BLaER1 treated with 17β-estradiol and CSF1 and Interleukin-3, amounts not matched to agents 10 nM and 100 nM (cell line): ENCODE measurements around the gene SORBS2.

ENCODE experiments used
- H3K27ac ChIP-seq, 11 experiments: shearing (Covaris generic); formaldehyde crosslinking; 2 replicates each; pipeline ENCODE4 v1.8.1; 2022
- H3K27me3 ChIP-seq, 11 experiments: shearing (Covaris generic); formaldehyde crosslinking; 2 replicates each; pipeline ENCODE4 v1.8.1; 2022
- H3K36me3 ChIP-seq, 11 experiments: shearing (Covaris generic); formaldehyde crosslinking; 2 replicates each; pipeline ENCODE4 v1.8.1; 2022
- H3K4me1 ChIP-seq, 10 experiments: shearing (Covaris generic); formaldehyde crosslinking; 2 replicates each; pipeline ENCODE4 v1.8.1; 2022
- H3K4me2 ChIP-seq, 11 experiments: shearing (Covaris generic); formaldehyde crosslinking; 2 replicates each; pipeline ENCODE4 v1.8.1; 2022
- H3K4me3 ChIP-seq, 10 experiments: shearing (Covaris generic); formaldehyde crosslinking; 2 replicates each; pipeline ENCODE4 v1.8.1; 2022
- H3K9ac ChIP-seq, 11 experiments: shearing (Covaris generic); formaldehyde crosslinking; 2 replicates each; pipeline ENCODE4 v1.8.1; 2022
- H3K9me3 ChIP-seq, 11 experiments: shearing (Covaris generic); formaldehyde crosslinking; replicated peaks in 1 of 11; 2 replicates each; pipeline ENCODE4 v1.8.1; 2022
- H4K20me1 ChIP-seq, 11 experiments: shearing (Covaris generic); formaldehyde crosslinking; 2 replicates each; pipeline ENCODE4 v1.8.1; 2022
- Cebpa-rat ChIP-seq, 11 experiments: shearing (Covaris generic); IDR thresholded peaks; 2 replicates each; pipeline ENCODE4 v1.8.1; 2022

The SORBS2 gene

GRCh38 chr4:185783574-185783973, 28.4 kb downstream of the SORBS2 start:
- TF ChIP-seq Cebpa-rat (IDR thresholded peaks at IDR 0.05), result no peak
- no peak overlapping the region for H3K4me2 ChIP-seq
- H3K27ac ChIP-seq, result no peak overlapping the region
- no peaks in the 10 kb centered on the region for H3K36me3 ChIP-seq
- no peaks in the 10 kb centered on the region for H4K20me1 ChIP-seq
- no peak overlapping the region for H3K4me3 ChIP-seq
- H3K4me1 ChIP-seq, result 0 out of 20 replicates have a peak, but pooled peaks cover 0 to 5% (median 0%) of the 10 kb centered on the region in 10 experiments
- H3K27me3 ChIP-seq, result no peaks in the 10 kb centered on the region
- peaks cover 0 to 6% (median 0%) of the 10 kb centered on the region in 11 experiments; a peak in 1 of 22 replicates for H3K9me3 ChIP-seq
- H3K9ac ChIP-seq, result no peak overlapping the region

GRCh38 chr4:185782523-185782922, 29.5 kb downstream of the SORBS2 start:
- H3K4me2 ChIP-seq, result no peak overlapping the region
- no peak overlapping the region for H3K27ac ChIP-seq
- H3K9ac ChIP-seq, result no peak overlapping the region
- H3K27me3 ChIP-seq, result no peaks in the 10 kb centered on the region
- no peak for TF ChIP-seq Cebpa-rat (IDR thresholded peaks at IDR 0.05)
- H3K4me1 ChIP-seq, result 0 out of 20 replicates have a peak, but pooled peaks cover 0 to 5% (median 0%) of the 10 kb centered on the region in 10 experiments
- H3K9me3 ChIP-seq, result peaks cover 0 to 6% (median 0%) of the 10 kb centered on the region in 11 experiments; a peak in 1 of 22 replicates
- no peaks in the 10 kb centered on the region for H3K36me3 ChIP-seq
- no peaks in the 10 kb centered on the region for H4K20me1 ChIP-seq
- H3K4me3 ChIP-seq, result no peak overlapping the region

- no peak overlapping the region for H3K27ac ChIP-seq
- 0 out of 20 replicates have a peak, but pooled peaks cover 0 to 5% (median 0%) of the 10 kb centered on the region in 10 experiments for H3K4me1 ChIP-seq
- no peak for TF ChIP-seq Cebpa-rat (IDR thresholded peaks at IDR 0.05)
- H3K4me3 ChIP-seq, result no peak overlapping the region
- no peaks in the 10 kb centered on the region for H4K20me1 ChIP-seq
- no peak overlapping the region for H3K4me2 ChIP-seq
- no peaks in the 10 kb centered on the region for H3K36me3 ChIP-seq
- no peak overlapping the region for H3K9ac ChIP-seq
- no peaks in the 10 kb centered on the region for H3K27me3 ChIP-seq
- peaks cover 0 to 6% (median 0%) of the 10 kb centered on the region in 11 experiments; a peak in 1 of 22 replicates for H3K9me3 ChIP-seq
Measured at GRCh38 chr4:185781555-185782215, 30.3 kb downstream of the SORBS2 start.

GRCh38 chr4:185780472-185780871, 31.5 kb downstream of the SORBS2 start:
- no peaks in the 10 kb centered on the region for H3K36me3 ChIP-seq
- peaks cover 3 to 14% (median 6%) of the 10 kb centered on the region in 10 experiments for H3K4me1 ChIP-seq
- H3K9ac ChIP-seq, result no peak overlapping the region
- H3K4me2 ChIP-seq, result no peak overlapping the region
- TF ChIP-seq Cebpa-rat (IDR thresholded peaks at IDR 0.05), result no peak
- H3K9me3 ChIP-seq, result peaks cover 0 to 6% (median 0%) of the 10 kb centered on the region in 11 experiments; a peak in 1 of 22 replicates
- H4K20me1 ChIP-seq, result no peaks in the 10 kb centered on the region
- H3K4me3 ChIP-seq, result no peak overlapping the region
- H3K27me3 ChIP-seq, result no peaks in the 10 kb centered on the region
- H3K27ac ChIP-seq, result no peak overlapping the region

- Histone ChIP-seq H3K4me1 (peaks cover 12 to 24% (median 15%) of the 10 kb centered on the region in 10 experiments), H3K9me3 (peaks cover 0 to 6% (median 0%) of the 10 kb centered on the region in 11 experiments; a peak in 1 of 22 replicates), H3K4me2 (no peak overlapping the region), H3K4me3 (no peak overlapping the region), H3K36me3 (no peaks in the 10 kb centered on the region), H3K27ac (no peak overlapping the region), H3K9ac (no peak overlapping the region), H3K27me3 (no peaks in the 10 kb centered on the region), H4K20me1 (no peaks in the 10 kb centered on the region)
- TF ChIP-seq Cebpa-rat (IDR thresholded peaks at IDR 0.05), result no peak
Measured at GRCh38 chr4:185779517-185779916, 32.5 kb downstream of the SORBS2 start.

DNA sequence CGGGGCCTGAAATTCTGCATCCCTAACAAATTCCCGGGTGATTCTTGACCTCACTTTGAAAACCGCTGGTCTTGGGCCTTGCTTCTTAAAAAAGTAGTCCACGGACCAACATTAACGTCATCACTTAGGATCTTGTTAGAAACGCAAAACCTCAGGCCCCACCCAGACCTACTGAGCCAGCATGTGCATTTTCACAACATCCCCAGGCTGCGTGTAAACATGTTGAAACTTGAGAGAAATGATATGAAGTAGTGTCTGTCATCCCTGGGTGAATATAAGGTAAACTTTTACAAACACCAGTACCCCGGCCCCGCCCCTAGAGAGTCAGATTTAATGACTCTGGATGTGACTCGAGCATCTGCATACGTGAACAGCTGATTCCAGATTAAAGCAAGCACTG, 33.7 kb downstream of the SORBS2 start:
- Histone ChIP-seq H3K4me3 (no peak overlapping the region), H3K4me2 (no peak overlapping the region), H3K36me3 (no peaks in the 10 kb centered on the region), H4K20me1 (no peaks in the 10 kb centered on the region), H3K9ac (no peak overlapping the region), H3K9me3 (peaks cover 0 to 6% (median 0%) of the 10 kb centered on the region in 11 experiments; a peak in 1 of 22 replicates), H3K27me3 (no peaks in the 10 kb centered on the region), H3K4me1 (peaks cover 24 to 36% (median 27%) of the 10 kb centered on the region in 10 experiments), H3K27ac (no peak overlapping the region)
- TF ChIP-seq Cebpa-rat (IDR thresholded peaks at IDR 0.05), result no peak

DNA sequence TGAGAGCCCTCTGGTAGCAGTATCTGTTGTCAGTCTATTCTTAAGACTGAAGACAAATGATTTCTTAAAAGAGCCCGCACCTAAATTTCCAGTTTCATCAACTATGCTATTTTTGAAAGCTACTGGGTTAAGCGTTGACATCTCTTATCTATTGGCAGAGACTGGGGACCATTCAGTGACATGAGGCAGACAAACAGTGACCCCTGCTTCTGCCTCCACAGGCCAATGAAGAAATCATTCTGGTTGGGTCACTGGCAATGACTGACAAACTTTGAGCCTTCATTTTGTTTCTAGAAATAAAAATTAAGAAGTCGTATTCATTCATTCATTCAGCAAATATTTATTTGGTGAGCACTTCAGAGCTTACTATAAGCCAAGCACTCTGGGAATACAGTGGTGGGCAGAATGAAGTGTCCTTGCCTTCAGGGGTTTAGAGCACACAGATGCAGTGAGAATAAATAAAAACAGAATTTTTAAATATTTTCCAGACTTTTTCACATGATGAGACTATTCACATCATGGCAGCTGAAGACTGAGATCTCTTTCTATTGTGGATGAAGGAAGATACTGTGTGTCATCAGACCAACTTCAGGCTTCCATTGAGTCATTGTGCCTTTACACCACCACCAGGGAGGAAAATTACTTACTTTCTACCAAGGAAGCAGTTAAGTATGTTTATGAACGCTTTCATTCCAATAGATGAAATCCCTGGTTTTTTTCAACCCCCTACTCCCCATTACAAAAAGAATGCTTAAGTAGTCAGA, 36.0 kb downstream of the SORBS2 start:
- H3K9ac ChIP-seq, result no peak overlapping the region
- H3K4me3 ChIP-seq, result no peak overlapping the region
- peaks cover 25 to 43% (median 31%) of the 10 kb centered on the region in 10 experiments for H3K4me1 ChIP-seq
- H3K4me2 ChIP-seq, result peak overlapping the region; percentile 53 to 87 (median 81); a peak in 21 of 22 replicates
- H3K9me3 ChIP-seq, result peaks cover 0 to 4% (median 3%) of the 10 kb centered on the region in 11 experiments; a peak in 8 of 22 replicates
- no peaks in the 10 kb centered on the region for H3K36me3 ChIP-seq
- no peaks in the 10 kb centered on the region for H4K20me1 ChIP-seq
- H3K27me3 ChIP-seq, result no peaks in the 10 kb centered on the region
- TF ChIP-seq Cebpa-rat (IDR thresholded peaks at IDR 0.05), result no peak
- peak overlapping the region in 2 of 11 experiments; percentile 19 to 31; a peak in 1 of 22 replicates for H3K27ac ChIP-seq

- Histone ChIP-seq H3K9me3 (peaks cover 3 to 13% (median 11%) of the 10 kb centered on the region in 11 experiments), H3K4me3 (peak overlapping the region in 7 of 10 experiments; percentile 8 to 28 (median 22); a peak in 6 of 20 replicates), H3K27me3 (no peaks in the 10 kb centered on the region), H3K36me3 (no peaks in the 10 kb centered on the region), H3K27ac (peak overlapping the region in 5 of 11 experiments; percentile 7 to 33 (median 19); a peak in 6 of 22 replicates), H3K9ac (peak overlapping the region in 7 of 11 experiments; percentile 8 to 43 (median 36); a peak in 9 of 22 replicates), H3K4me1 (peaks cover 25 to 43% (median 31%) of the 10 kb centered on the region in 10 experiments), H4K20me1 (no peaks in the 10 kb centered on the region), H3K4me2 (peak overlapping the region; percentile 53 to 87 (median 81))
- no peak for TF ChIP-seq Cebpa-rat (IDR thresholded peaks at IDR 0.05)
Measured at GRCh38 chr4:185774845-185775680, 36.9 kb downstream of the SORBS2 start.
